H9 (cell line): Measurements from ENCODE around the gene EPAS1. TPM values are rescaled to one million over a fixed set of nuclear protein-coding genes. Genes with fewer than 3 reads are reported as not detected.

ENCODE experiments used
- DNase-seq: peaks from one replicate; pipeline ENCODE4 v3.0.0-alpha.2; 2017
- H2AFZ ChIP-seq: one replicate; pipeline ENCODE4 v1.6.1; 2013; ENCODE audit warnings: mild to moderate bottlenecking, low read length, control low read depth, moderate library complexity
- H2AK5ac ChIP-seq: 2 replicates; pipeline ENCODE4 v1.6.1; 2013; ENCODE audit warnings: low read length, control low read depth, mixed read lengths; ENCODE audit not compliant: insufficient read length
- H2BK120ac ChIP-seq: one replicate; pipeline ENCODE4 v1.6.1; 2013; ENCODE audit warnings: low read depth, mild to moderate bottlenecking, low read length, control low read depth, inconsistent platforms; ENCODE audit not compliant: poor library complexity, severe bottlenecking
- H2BK12ac ChIP-seq: 2 replicates; pipeline ENCODE4 v1.6.1; 2013; ENCODE audit warnings: low read length, control low read depth, mixed read lengths, low read depth; ENCODE audit not compliant: insufficient read length
- H2BK15ac ChIP-seq: 2 replicates; pipeline ENCODE4 v1.6.1; 2013; ENCODE audit warnings: low read depth, low read length, control low read depth
- H2BK20ac ChIP-seq: one replicate; pipeline ENCODE4 v1.6.1; 2013; ENCODE audit warnings: low read depth, mild to moderate bottlenecking, low read length, control low read depth, inconsistent platforms; ENCODE audit not compliant: poor library complexity, severe bottlenecking
- H2BK5ac ChIP-seq: 2 replicates; pipeline ENCODE4 v1.6.1; 2013; ENCODE audit warnings: low read length, control low read depth, mixed read lengths; ENCODE audit not compliant: insufficient read length
- H3K14ac ChIP-seq: 2 replicates; pipeline ENCODE4 v1.6.1; 2013; ENCODE audit warnings: low read length, control low read depth; ENCODE audit not compliant: insufficient read depth
- H3K18ac ChIP-seq: 2 replicates; pipeline ENCODE4 v1.6.1; 2013; ENCODE audit warnings: low read depth, mild to moderate bottlenecking, mixed read lengths, low read length, control low read depth; ENCODE audit not compliant: insufficient read length
- H3K23ac ChIP-seq: 2 replicates; pipeline ENCODE4 v1.6.1; 2013; ENCODE audit warnings: low read length, control low read depth, mixed read lengths, low read depth; ENCODE audit not compliant: insufficient read length
- H3K23me2 ChIP-seq: 2 replicates; pipeline ENCODE4 v1.6.1; 2013; ENCODE audit warnings: low read depth, mild to moderate bottlenecking, mixed read lengths, low read length, control low read depth; ENCODE audit not compliant: insufficient read length, poor library complexity, severe bottlenecking
- H3K27ac ChIP-seq: 2 replicates; pipeline ENCODE4 v1.5.1; 2013; ENCODE audit warnings: low read length, control low read depth, mixed read lengths, low read depth; ENCODE audit not compliant: insufficient read length
- H3K27me3 ChIP-seq: 2 replicates; pipeline ENCODE4 v1.6.1; 2013; ENCODE audit warnings: low read length, control low read depth, inconsistent platforms; ENCODE audit not compliant: insufficient read depth
- H3K4ac ChIP-seq: 2 replicates; pipeline ENCODE4 v1.6.1; 2013; ENCODE audit warnings: low read depth, mild to moderate bottlenecking, control low read depth, inconsistent platforms, low read length, moderate library complexity
- H3K4me1 ChIP-seq: 2 replicates; pipeline ENCODE4 v1.6.1; 2013; ENCODE audit warnings: low read length, control low read depth, inconsistent platforms; ENCODE audit not compliant: insufficient read depth
- H3K4me2 ChIP-seq: 2 replicates; pipeline ENCODE4 v1.6.1; 2013; ENCODE audit warnings: low read length, control low read depth, mixed read lengths; ENCODE audit not compliant: insufficient read length, insufficient read depth
- H3K56ac ChIP-seq: 2 replicates; pipeline ENCODE4 v1.6.1; 2013; ENCODE audit warnings: low read depth, mild to moderate bottlenecking, mixed read lengths, low read length, control low read depth; ENCODE audit not compliant: insufficient read length
- H3K79me1 ChIP-seq: 2 replicates; pipeline ENCODE4 v1.6.1; 2013; ENCODE audit warnings: low read depth, mild to moderate bottlenecking, moderate library complexity, low read length, control low read depth, inconsistent platforms; ENCODE audit not compliant: insufficient read depth, poor library complexity, severe bottlenecking
- H3K79me2 ChIP-seq: 2 replicates; pipeline ENCODE4 v1.6.1; 2013; ENCODE audit warnings: low read length, control low read depth, inconsistent platforms; ENCODE audit not compliant: insufficient read depth
- H3K9ac ChIP-seq: 2 replicates; pipeline ENCODE4 v1.6.1; 2013; ENCODE audit warnings: low read length, control low read depth, mixed read lengths; ENCODE audit not compliant: insufficient read length; ENCODE audit errors: extremely low read depth
- H3K9me3 ChIP-seq: one replicate; pipeline ENCODE4 v1.6.1; 2013; ENCODE audit warnings: low read depth, low read length, inconsistent platforms; ENCODE audit not compliant: control insufficient read depth
- H3T11ph ChIP-seq: one replicate; pipeline ENCODE4 v1.6.1; 2013; ENCODE audit warnings: mild to moderate bottlenecking, low read length, control low read depth, inconsistent platforms
- H4K20me1 ChIP-seq: one replicate; pipeline ENCODE4 v1.6.1; 2013; ENCODE audit not compliant: control insufficient read depth, insufficient read length, insufficient read depth
- H4K5ac ChIP-seq: 2 replicates; pipeline ENCODE4 v1.6.1; 2013; ENCODE audit warnings: low read depth, mild to moderate bottlenecking, mixed read lengths, low read length, control low read depth; ENCODE audit not compliant: insufficient read length
- H4K8ac ChIP-seq: replicated peaks from 2 replicates; pipeline ENCODE4 v1.6.1; 2013; ENCODE audit warnings: low read length, control low read depth, mixed read lengths, low read depth; ENCODE audit not compliant: insufficient read length
- H4K91ac ChIP-seq: 2 replicates; pipeline ENCODE4 v1.6.1; 2013; ENCODE audit warnings: low read depth, mild to moderate bottlenecking, moderate library complexity, mixed read lengths, low read length, control low read depth; ENCODE audit not compliant: insufficient read length
- H3K27ac Mint-ChIP-seq, 3 experiments: 2 replicates in 2 of 3; 3 replicates in 1 of 3; pipeline ENCODE4 v1.8.0; 2020 to 2021; ENCODE audit warnings: mixed read lengths in 3 of 3, mild to moderate bottlenecking in 1 of 3, moderate library complexity in 1 of 3
- H3K27me3 Mint-ChIP-seq: 2 replicates; pipeline ENCODE4 v1.8.0; 2021; ENCODE audit warnings: low read depth, mild to moderate bottlenecking, moderate library complexity, mixed read lengths
- H3K36me3 Mint-ChIP-seq, 3 experiments: 2 replicates in 2 of 3; 3 replicates in 1 of 3; pipeline ENCODE4 v1.8.0; 2020 to 2021; ENCODE audit warnings: low read depth in 3 of 3, mixed read lengths in 3 of 3; ENCODE audit not compliant: insufficient read depth in 1 of 3
- H3K4me1 Mint-ChIP-seq, 2 experiments: 2 replicates each; pipeline ENCODE4 v1.8.0; 2020; ENCODE audit warnings: mixed read lengths in 2 of 2
- H3K4me3 Mint-ChIP-seq, 2 experiments: 2 replicates in 1 of 2; 3 replicates in 1 of 2; pipeline ENCODE4 v1.8.0; 2020 to 2021; ENCODE audit warnings: mild to moderate bottlenecking in 2 of 2, mixed read lengths in 2 of 2, moderate library complexity in 1 of 2
- H3K9me3 Mint-ChIP-seq, 2 experiments: 2 replicates in 1 of 2; 3 replicates in 1 of 2; pipeline ENCODE4 v1.8.0; 2020; ENCODE audit warnings: mild to moderate bottlenecking in 2 of 2, mixed read lengths in 2 of 2, moderate library complexity in 1 of 2
- WGBS: extraction: QIAGEN DNeasy Blood & Tissue Kit; methylation state at CpG from one replicate; pipeline ENCODE4 v1.1.7; 2013; ENCODE audit warnings: missing lambda C conversion rate, low lambda C conversion rate, mixed read lengths; ENCODE audit not compliant: insufficient read length; ENCODE audit errors: extremely low coverage; 5-methylcytosine and 5-hydroxymethylcytosine counted together
- total RNA-seq: library from RNA; stranded (reverse); gene quantifications from 2 replicates; pipeline ENCODE4 v1.2.1, GENCODE V29; 2021
- TF ChIP-seq, protein P1 (sequence below): fragments of 200-600 bp; sonication (generic); conservative IDR thresholded peaks from 3 replicates; pipeline ENCODE4 v1.8.0; 2021; ENCODE audit warnings: antibody characterized with exemption, mild to moderate bottlenecking

Gene EPAS1
- total RNA-seq, 1 experiment from 2014 or later, result 1.1 TPM

DNA sequence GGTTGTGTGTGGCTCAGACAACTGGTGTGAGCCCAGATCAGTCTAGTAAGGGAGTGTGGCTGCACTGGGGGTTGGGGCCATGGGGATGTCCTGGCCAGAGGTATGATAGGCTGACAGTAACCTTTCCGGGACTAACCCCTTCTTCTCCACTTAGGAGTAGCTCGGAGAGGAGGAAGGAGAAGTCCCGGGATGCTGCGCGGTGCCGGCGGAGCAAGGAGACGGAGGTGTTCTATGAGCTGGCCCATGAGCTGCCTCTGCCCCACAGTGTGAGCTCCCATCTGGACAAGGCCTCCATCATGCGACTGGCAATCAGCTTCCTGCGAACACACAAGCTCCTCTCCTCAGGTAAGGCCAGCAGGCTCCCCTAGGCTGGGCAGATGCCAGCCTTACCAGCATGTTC, 49.5 kb downstream of the EPAS1 start:
- no peak overlapping the region for H4K8ac ChIP-seq
- no peak for DNase-seq
- no peak overlapping the region for H3T11ph ChIP-seq
- TF ChIP-seq, protein P1, sequence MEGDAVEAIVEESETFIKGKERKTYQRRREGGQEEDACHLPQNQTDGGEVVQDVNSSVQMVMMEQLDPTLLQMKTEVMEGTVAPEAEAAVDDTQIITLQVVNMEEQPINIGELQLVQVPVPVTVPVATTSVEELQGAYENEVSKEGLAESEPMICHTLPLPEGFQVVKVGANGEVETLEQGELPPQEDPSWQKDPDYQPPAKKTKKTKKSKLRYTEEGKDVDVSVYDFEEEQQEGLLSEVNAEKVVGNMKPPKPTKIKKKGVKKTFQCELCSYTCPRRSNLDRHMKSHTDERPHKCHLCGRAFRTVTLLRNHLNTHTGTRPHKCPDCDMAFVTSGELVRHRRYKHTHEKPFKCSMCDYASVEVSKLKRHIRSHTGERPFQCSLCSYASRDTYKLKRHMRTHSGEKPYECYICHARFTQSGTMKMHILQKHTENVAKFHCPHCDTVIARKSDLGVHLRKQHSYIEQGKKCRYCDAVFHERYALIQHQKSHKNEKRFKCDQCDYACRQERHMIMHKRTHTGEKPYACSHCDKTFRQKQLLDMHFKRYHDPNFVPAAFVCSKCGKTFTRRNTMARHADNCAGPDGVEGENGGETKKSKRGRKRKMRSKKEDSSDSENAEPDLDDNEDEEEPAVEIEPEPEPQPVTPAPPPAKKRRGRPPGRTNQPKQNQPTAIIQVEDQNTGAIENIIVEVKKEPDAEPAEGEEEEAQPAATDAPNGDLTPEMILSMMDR, result no peak
- no peak overlapping the region for H3K56ac ChIP-seq
- H3K9ac ChIP-seq, result no peak overlapping the region
- no peaks in the 10 kb centered on the region for H3K23me2 ChIP-seq
- H3K27ac ChIP-seq, result no peak overlapping the region
- no peak overlapping the region for H2BK12ac ChIP-seq
- no peaks in the 10 kb centered on the region for H3K27me3 ChIP-seq
- H2BK15ac ChIP-seq, result no peak overlapping the region
- no CpG with 5 or more reads among the region's 10 CpGs for WGBS
- H2BK20ac ChIP-seq, result no peak overlapping the region
- H3K9me3 Mint-ChIP-seq, result no peaks in the 10 kb centered on the region
- H3K36me3 Mint-ChIP-seq, result no peaks in the 10 kb centered on the region
- H4K91ac ChIP-seq, result no peak overlapping the region
- H4K20me1 ChIP-seq, result no peaks in the 10 kb centered on the region
- no peak overlapping the region for H2BK120ac ChIP-seq
- no peak overlapping the region for H3K14ac ChIP-seq
- no peak overlapping the region for H3K4me3 Mint-ChIP-seq
- H3K4me1 ChIP-seq, result no peaks in the 10 kb centered on the region; the same call in 1 of the 2 replicates
- H3K18ac ChIP-seq, result no peak overlapping the region
- H3K9me3 ChIP-seq, result no peaks in the 10 kb centered on the region
- H3K27me3 Mint-ChIP-seq, result peaks cover 3% of the 10 kb centered on the region
- no peak overlapping the region for H3K23ac ChIP-seq
- H3K79me2 ChIP-seq, result no peaks in the 10 kb centered on the region
- no peak overlapping the region for H3K4me2 ChIP-seq
- no peak overlapping the region for H4K5ac ChIP-seq
- H3K4me1 Mint-ChIP-seq, result peaks cover 6 to 19% of the 10 kb centered on the region in 2 experiments
- H2AK5ac ChIP-seq, result no peak overlapping the region
- H3K27ac Mint-ChIP-seq, result peak overlapping the region in 1 of 3 experiments; percentile 14; a peak in 1 of 7 replicates
- no peak overlapping the region for H2AFZ ChIP-seq
- no peak overlapping the region for H3K4ac ChIP-seq
- H2BK5ac ChIP-seq, result no peak overlapping the region
- H3K79me1 ChIP-seq, result no peaks in the 10 kb centered on the region
